ENCODE data around the gene ZNF280B.
"Not testable (repeated sequence)": the region's sequence is repeated elsewhere in the genome, so short reads cannot be mapped to it uniquely, and the experiment has no call there.

The ZNF280B gene

GRCh38 chr22:22506736-22507135 lies 1.8 kb downstream of the ZNF280B start:
- H3K27ac ChIP-seq (ENCODE audit: low read depth, low read length), result no peak overlapping the region
- no peak overlapping the region for H3K4me3 ChIP-seq (ENCODE audit: low read depth, low read length)
- no peak overlapping the region for H3K4ac ChIP-seq (ENCODE audit: low read depth, low read length)
- no peak overlapping the region for H2BK120ac ChIP-seq (ENCODE audit: insufficient read depth, low read length, poor library complexity)
- H3K9me3 ChIP-seq (ENCODE audit: insufficient read depth, low read depth, low read length), result peaks cover 11% of the 10 kb centered on the region
- no peak overlapping the region for H2AK5ac ChIP-seq (ENCODE audit: low read length)
- no peak overlapping the region for H4K91ac ChIP-seq (ENCODE audit: low read depth, low read length)
- no peak overlapping the region for H3K23ac ChIP-seq (ENCODE audit: low read length)
- H3K18ac ChIP-seq (ENCODE audit: low read length), result no peak overlapping the region
- H3K9ac ChIP-seq (ENCODE audit: low read length), result peak overlapping the region; percentile 53
- no peaks in the 10 kb centered on the region for H3K36me3 ChIP-seq (ENCODE audit: control insufficient read depth in 1 of 2, insufficient read depth in 2 of 2, low read length in 2 of 2)
- H3K27me3 ChIP-seq (ENCODE audit: insufficient read depth, low read length), result peaks cover 7% of the 10 kb centered on the region
- no peak overlapping the region for H2AFZ ChIP-seq (ENCODE audit: insufficient read depth, low read length, poor library complexity)
- DNase-seq, result no peak
- H2BK12ac ChIP-seq (ENCODE audit: low read length), result no peak overlapping the region
- H3K4me1 ChIP-seq (ENCODE audit: control insufficient read depth in 1 of 2, insufficient read depth in 2 of 2, low read length in 2 of 2), result peaks cover 5 to 10% of the 10 kb centered on the region in 2 experiments
- H3K79me2 ChIP-seq (ENCODE audit: control insufficient read depth, insufficient read depth, low read length, poor library complexity), result peaks cover 2% of the 10 kb centered on the region
- peaks cover 2% of the 10 kb centered on the region for H3K79me1 ChIP-seq (ENCODE audit: low read length)
- no peak overlapping the region for H3K4me2 ChIP-seq (ENCODE audit: low read length)
- no peak overlapping the region for H4K12ac ChIP-seq (ENCODE audit: low read depth, low read length)
- H3K14ac ChIP-seq (ENCODE audit: low read length), result no peak overlapping the region
- WGBS (ENCODE audit: extremely low coverage, insufficient coverage, insufficient read length), result no CpG with 5 or more reads among the region's 1 CpG
- H2BK5ac ChIP-seq (ENCODE audit: low read depth, low read length, poor library complexity), result no peak overlapping the region
- no peak overlapping the region for H4K8ac ChIP-seq (ENCODE audit: low read depth, low read length)

GRCh38 chr22:22498267-22498666 lies 10.3 kb downstream of the ZNF280B start:
- Histone ChIP-seq H3K9ac (ENCODE audit: low read length) (no peak overlapping the region), H3K4me2 (ENCODE audit: low read length) (no peak overlapping the region), H3K4ac (ENCODE audit: low read depth, low read length) (no peak overlapping the region), H3K14ac (ENCODE audit: low read length) (no peak overlapping the region), H3K27ac (ENCODE audit: low read depth, low read length) (no peak overlapping the region), H3K23ac (ENCODE audit: low read length) (no peak overlapping the region), H3K79me1 (ENCODE audit: low read length) (no peaks in the 10 kb centered on the region), H2AK5ac (ENCODE audit: low read length) (no peak overlapping the region), H4K8ac (ENCODE audit: low read depth, low read length) (no peak overlapping the region), H3K4me1 (ENCODE audit: control insufficient read depth in 1 of 2, insufficient read depth in 2 of 2, low read length in 2 of 2) (no peaks in the 10 kb centered on the region), H4K91ac (ENCODE audit: low read depth, low read length) (no peak overlapping the region), H3K36me3 (ENCODE audit: control insufficient read depth in 1 of 2, insufficient read depth in 2 of 2, low read length in 2 of 2) (no peaks in the 10 kb centered on the region), H3K79me2 (ENCODE audit: control insufficient read depth, insufficient read depth, low read length, poor library complexity) (no peaks in the 10 kb centered on the region), H4K12ac (ENCODE audit: low read depth, low read length) (no peak overlapping the region), H3K27me3 (ENCODE audit: insufficient read depth, low read length) (no peaks in the 10 kb centered on the region), H2AFZ (ENCODE audit: insufficient read depth, low read length, poor library complexity) (no peak overlapping the region), H3K9me3 (ENCODE audit: insufficient read depth, low read depth, low read length) (no peaks in the 10 kb centered on the region), H2BK120ac (ENCODE audit: insufficient read depth, low read length, poor library complexity) (no peak overlapping the region), H2BK5ac (ENCODE audit: low read depth, low read length, poor library complexity) (no peak overlapping the region), H3K4me3 (ENCODE audit: low read depth, low read length) (no peak overlapping the region), H3K18ac (ENCODE audit: low read length) (no peak overlapping the region), H2BK12ac (ENCODE audit: low read length) (no peak overlapping the region)
- WGBS (ENCODE audit: extremely low coverage, insufficient coverage, insufficient read length), result no CpG with 5 or more reads among the region's 2 CpGs
- DNase-seq, result no peak

- H2BK120ac ChIP-seq (ENCODE audit: insufficient read depth, low read length, poor library complexity); H3K18ac ChIP-seq (ENCODE audit: low read length); H3K23ac ChIP-seq (ENCODE audit: low read length); H3K14ac ChIP-seq (ENCODE audit: low read length); H3K27ac ChIP-seq (ENCODE audit: low read depth, low read length); H4K8ac ChIP-seq (ENCODE audit: low read depth, low read length); H2BK5ac ChIP-seq (ENCODE audit: low read depth, low read length, poor library complexity); H3K36me3 ChIP-seq (ENCODE audit: control insufficient read depth in 1 of 2, insufficient read depth in 2 of 2, low read length in 2 of 2); H3K79me2 ChIP-seq (ENCODE audit: control insufficient read depth, insufficient read depth, low read length, poor library complexity); H4K12ac ChIP-seq (ENCODE audit: low read depth, low read length); H3K9me3 ChIP-seq (ENCODE audit: insufficient read depth, low read depth, low read length); H2AFZ ChIP-seq (ENCODE audit: insufficient read depth, low read length, poor library complexity); H3K4me3 ChIP-seq (ENCODE audit: low read depth, low read length); H3K9ac ChIP-seq (ENCODE audit: low read length); H2AK5ac ChIP-seq (ENCODE audit: low read length); H2BK12ac ChIP-seq (ENCODE audit: low read length); H3K4ac ChIP-seq (ENCODE audit: low read depth, low read length); H3K27me3 ChIP-seq (ENCODE audit: insufficient read depth, low read length); DNase-seq; H3K79me1 ChIP-seq (ENCODE audit: low read length); H4K91ac ChIP-seq (ENCODE audit: low read depth, low read length); H3K4me2 ChIP-seq (ENCODE audit: low read length); H3K4me1 ChIP-seq (ENCODE audit: control insufficient read depth in 1 of 2, insufficient read depth in 2 of 2, low read length in 2 of 2): not testable (repeated sequence)
- WGBS (ENCODE audit: extremely low coverage, insufficient coverage, insufficient read length), result no CpG with 5 or more reads among the region's 3 CpGs
Measured at GRCh38 chr22:22491589-22491988, 17.0 kb downstream of the ZNF280B start.

GRCh38 chr22:22488736-22489135 lies 19.8 kb downstream of the ZNF280B start:
- Histone ChIP-seq H3K9me3 (ENCODE audit: insufficient read depth, low read depth, low read length) (no peaks in the 10 kb centered on the region), H3K4me2 (ENCODE audit: low read length) (no peak overlapping the region), H3K4ac (ENCODE audit: low read depth, low read length) (no peak overlapping the region), H3K14ac (ENCODE audit: low read length) (no peak overlapping the region), H3K18ac (ENCODE audit: low read length) (no peak overlapping the region), H2BK5ac (ENCODE audit: low read depth, low read length, poor library complexity) (no peak overlapping the region), H3K4me1 (ENCODE audit: control insufficient read depth in 1 of 2, insufficient read depth in 2 of 2, low read length in 2 of 2) (no peaks in the 10 kb centered on the region), H3K79me1 (ENCODE audit: low read length) (no peaks in the 10 kb centered on the region), H4K91ac (ENCODE audit: low read depth, low read length) (no peak overlapping the region), H3K9ac (ENCODE audit: low read length) (no peak overlapping the region), H2AFZ (ENCODE audit: insufficient read depth, low read length, poor library complexity) (no peak overlapping the region), H3K27ac (ENCODE audit: low read depth, low read length) (no peak overlapping the region), H4K8ac (ENCODE audit: low read depth, low read length) (no peak overlapping the region), H2AK5ac (ENCODE audit: low read length) (no peak overlapping the region), H3K36me3 (ENCODE audit: control insufficient read depth in 1 of 2, insufficient read depth in 2 of 2, low read length in 2 of 2) (no peaks in the 10 kb centered on the region), H2BK12ac (ENCODE audit: low read length) (no peak overlapping the region), H3K27me3 (ENCODE audit: insufficient read depth, low read length) (no peaks in the 10 kb centered on the region), H3K4me3 (ENCODE audit: low read depth, low read length) (no peak overlapping the region), H3K23ac (ENCODE audit: low read length) (no peak overlapping the region), H3K79me2 (ENCODE audit: control insufficient read depth, insufficient read depth, low read length, poor library complexity) (no peaks in the 10 kb centered on the region), H4K12ac (ENCODE audit: low read depth, low read length) (no peak overlapping the region), H2BK120ac (ENCODE audit: insufficient read depth, low read length, poor library complexity) (no peak overlapping the region)
- WGBS (ENCODE audit: extremely low coverage, insufficient coverage, insufficient read length), result no CpG with 5 or more reads among the region's 5 CpGs
- no peak for DNase-seq
